ENCODE results near the gene CXorf38. TPM values are rescaled to one million over a fixed set of nuclear protein-coding genes. Genes with fewer than 3 reads are reported as not detected.
A peak's percentile ranks its signal among the peaks of the same experiment; 100 is the strongest.

Gene CXorf38
- total and polyA plus RNA-seq, 9 of the 15 experiments (the other 6 are each of a cell fraction or from before 2014, with no cell fraction given) = 1.2 to 12.8 (median 8.4) TPM

DNA sequence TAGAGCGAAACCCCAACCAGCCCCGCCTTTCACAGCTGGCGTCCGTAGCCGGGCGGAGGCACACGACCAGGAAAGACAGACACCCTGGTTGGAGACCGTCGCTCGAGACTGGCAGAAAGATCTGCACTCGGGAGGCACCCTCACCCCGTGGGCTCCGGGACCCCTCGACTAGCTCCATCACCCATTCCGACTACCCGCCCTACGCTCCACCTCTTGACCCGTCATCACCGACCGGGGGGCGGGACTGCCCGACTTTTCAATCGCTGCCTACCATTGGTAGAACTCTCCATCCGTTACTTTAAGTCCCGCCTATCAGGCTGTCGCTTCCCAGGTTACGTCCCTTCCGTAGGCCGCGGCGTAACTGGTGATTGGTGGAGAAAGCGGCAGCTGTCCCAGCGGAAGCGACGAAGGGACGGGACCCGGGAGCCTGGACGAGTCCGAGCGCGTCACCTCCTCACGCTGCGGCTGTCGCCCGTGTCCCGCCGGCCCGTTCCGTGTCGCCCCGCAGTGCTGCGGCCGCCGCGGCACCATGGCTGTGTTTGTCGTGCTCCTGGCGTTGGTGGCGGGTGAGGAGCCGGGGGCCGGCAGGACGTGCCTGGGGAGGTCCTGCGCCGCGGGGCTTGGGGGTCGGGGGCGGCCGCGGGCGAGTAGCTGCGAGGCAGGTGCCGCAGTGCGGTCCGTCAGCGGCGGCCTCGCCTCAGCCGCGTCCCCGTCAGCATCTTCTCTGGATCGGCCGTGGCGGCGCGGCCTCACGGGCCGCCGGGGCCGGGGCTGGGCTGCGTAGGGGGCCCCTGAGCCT, 66.6 kb downstream of the CXorf38 start, which contains the start of gene ATP6AP2 (continued):
- TF ChIP-seq THAP7 (CRISPR knock-in tag; IDR thresholded peaks at IDR 0.05) (no peak), NR2C2 (CRISPR knock-in tag; IDR thresholded peaks at IDR 0.05) (no peak), NR2C2 (tag; IDR thresholded peaks at IDR 0.05) (peak; percentile 88), JUNB (CRISPR knock-in tag; conservative IDR thresholded peaks at IDR 0.05) (no peak), PTTG1 (tag; IDR thresholded peaks at IDR 0.05; ENCODE audit: low read depth) (no peak), RBFOX2 (IDR thresholded peaks at IDR 0.05; ENCODE audit: low read depth, low read length) (peak; percentile 90), PHF21A (IDR thresholded peaks at IDR 0.05; ENCODE audit: borderline replicate concordance, low read depth) (no peak), ZBTB9 (CRISPR knock-in tag; IDR thresholded peaks at IDR 0.05) (no peak), ZNF408 (CRISPR knock-in tag; IDR thresholded peaks at IDR 0.05; ENCODE audit: low read depth) (no peak), CBX1 (IDR thresholded peaks at IDR 0.05; ENCODE audit: low read depth) (0 out of 2 replicates have a peak, but pooled peaks have one; percentile 18), CSDE1 (IDR thresholded peaks at IDR 0.05) (no peak), ZBTB7A (IDR thresholded peaks at IDR 0.05; ENCODE audit: borderline replicate concordance, control insufficient read depth, low read depth, low read length) (peak; percentile 14; the same call in 1 of the 2 replicates), GABPB2 (CRISPR knock-in tag; conservative IDR thresholded peaks at IDR 0.05) (no peak), TRIM28 (IDR thresholded peaks at IDR 0.05) (no peak), SRSF1 (IDR thresholded peaks at IDR 0.05; ENCODE audit: low read depth, low read length) (no peak), HCFC1 (IDR thresholded peaks at IDR 0.05; ENCODE audit: low read depth, low read length) (peak; percentile 57), ZBTB40 (IDR thresholded peaks at IDR 0.05) (peak; percentile 85), ZBTB40 (CRISPR knock-in tag; IDR thresholded peaks at IDR 0.05) (no peak)

All from K562 (cell line).